Heart left ventricle (tissue), 16 donors: ENCODE data around the gene RNF130. TPM values are rescaled to one million over a fixed set of nuclear protein-coding genes. Genes with fewer than 3 reads are reported as not detected.

ENCODE experiments used
- ATAC-seq, 4 donors: fragments of 200-7000 bp; cut with Tn5 transposase; one replicate each; pipeline ENCODE4 v1.9.1; 2020 to 2022; ENCODE audit warnings: moderate library complexity in 4 of 4, mild to moderate bottlenecking in 3 of 4, moderate number of reproducible peaks in 1 of 4
- DNase-seq, 5 donors: peaks; one replicate each; pipeline ENCODE4 v3.0.0-alpha.2; 2020
- H3K27ac ChIP-seq, 12 donors: fragments of 200-600 bp; sonication (generic) in 4 of 12; one replicate each; pipeline versions ENCODE4 v1.5.0 to v1.8.0; 2016 to 2022; ENCODE audit warnings: mild to moderate bottlenecking in 2 of 12
- H3K27me3 ChIP-seq, 9 donors: fragments of 200-600 bp; sonication (generic) in 2 of 9; one replicate each; pipeline versions ENCODE4 v1.5.1 to v1.8.0; 2016 to 2022; ENCODE audit warnings: mild to moderate bottlenecking in 3 of 9
- H3K36me3 ChIP-seq, 9 donors: fragments of 200-600 bp; sonication (generic) in 2 of 9; one replicate each; pipeline versions ENCODE4 v1.5.0 to v1.8.0; 2018 to 2022; ENCODE audit warnings: mild to moderate bottlenecking in 2 of 9
- H3K4me1 ChIP-seq, 12 donors: fragments of 200-600 bp; sonication (generic) in 4 of 12; one replicate each; pipeline versions ENCODE4 v1.5.0 to v1.8.0; 2016 to 2022; ENCODE audit warnings: mild to moderate bottlenecking in 3 of 12
- H3K4me3 ChIP-seq, 12 donors: fragments of 200-600 bp; sonication (generic) in 4 of 12; one replicate each; pipeline versions ENCODE4 v1.5.0 to v1.8.0; 2017 to 2022; ENCODE audit warnings: mild to moderate bottlenecking in 9 of 12, moderate library complexity in 4 of 12
- H3K9me3 ChIP-seq, 12 donors: fragments of 200-600 bp; sonication (generic) in 4 of 12; one replicate each; pipeline versions ENCODE4 v1.5.0 to v1.8.0; 2016 to 2022; ENCODE audit warnings: mild to moderate bottlenecking in 1 of 12
- CTCF ChIP-seq, 12 donors: fragments of 200-600 bp; sonication (generic) in 4 of 12; IDR thresholded peaks; one replicate each; pipeline versions ENCODE4 v1.5.0 to v1.8.0; 2018 to 2022; ENCODE audit warnings: antibody characterized with exemption in 12 of 12, mild to moderate bottlenecking in 5 of 12
- POLR2A ChIP-seq, 2 donors: fragments of 450-650 bp; IDR thresholded peaks; one replicate each; pipeline ENCODE4 v1.6.1; 2017; ENCODE audit warnings: antibody characterized with exemption in 2 of 2, mild to moderate bottlenecking in 2 of 2, moderate library complexity in 2 of 2
- WGBS, 4 donors: extraction: QIAGEN DNeasy Blood & Tissue Kit in 2 of 4; methylation state at CpG; one replicate each; pipeline versions ENCODE4 v1.1.5 to v1.1.7; 2013 to 2018; 5-methylcytosine and 5-hydroxymethylcytosine counted together
- intact Hi-C, 10 donors: fragments of 100-400 bp; cut with DNase I; formaldehyde crosslinking; loops; one replicate each; pipeline versions ENCODE4 v1.11.1 to v1.14.2; 2022
- polyA plus RNA-seq, 2 donors: library from polyadenylated mRNA; stranded (reverse); fragments of 200-250 nt; gene quantifications; one replicate each; pipeline ENCODE4 v1.2.3, GENCODE V29; 2013
- total RNA-seq, 9 donors: library from RNA; depleted of rRNA in 2 of 9; stranded (reverse); fragments of >200 nt in 2 of 9; fragmentation: NEBNext Ultra II Directional in 3 of 9; extraction: Animal tissue kit (Norgen Biotek cat#: 25700) in 3 of 9; gene quantifications; one replicate each; pipeline versions ENCODE4 v1.1.0 to v1.2.4, GENCODE V29; 2016 to 2023
- donor health status: ischemic (EF 13 %, LVEDD 7.1; RV severe dilation, severe dysfunction).
- donor health status: healthy with polysubstance abuse.
- donor health status: DM: no; HTN: yes; CAD: no.
- donor health status: DM: no; HTN: no; CAD: no.
- donor health status: ischemic (EF 25% LVEDD 6.9; RV normal size, moderate dysfunction).
- donor health status: ischemic (EF 25% LVEDD 5.7; RV mildly dilated, moderate dysfunction).
- donor health status: healthy.
- donor health status: DM: yes; HTN: yes; CAD: no.
- donor health status: ischemic (EF 35%, LVEDD 5.7; RV mildly dilated, moderate dysfunction).
- donor health status: nonischemic (EF 11% LVEDD 7.7; RV severe dilation, severe dysfunction).
- donor health status: DM: yes; HTN: yes; CAD: no.
- donor health status: PGD.
- donor health status: ischemic (EF 29% LVEDD 5.4; RV normal size, mild dysfunction).
- donor health status: nonischemic (EF 23%, LVEDD 6.1; RV moderate dilation, normal function).

The RNF130 gene
- total and polyA plus RNA-seq, 11 donors = 26.3 to 76.2 (median 38.7) TPM

DNA sequence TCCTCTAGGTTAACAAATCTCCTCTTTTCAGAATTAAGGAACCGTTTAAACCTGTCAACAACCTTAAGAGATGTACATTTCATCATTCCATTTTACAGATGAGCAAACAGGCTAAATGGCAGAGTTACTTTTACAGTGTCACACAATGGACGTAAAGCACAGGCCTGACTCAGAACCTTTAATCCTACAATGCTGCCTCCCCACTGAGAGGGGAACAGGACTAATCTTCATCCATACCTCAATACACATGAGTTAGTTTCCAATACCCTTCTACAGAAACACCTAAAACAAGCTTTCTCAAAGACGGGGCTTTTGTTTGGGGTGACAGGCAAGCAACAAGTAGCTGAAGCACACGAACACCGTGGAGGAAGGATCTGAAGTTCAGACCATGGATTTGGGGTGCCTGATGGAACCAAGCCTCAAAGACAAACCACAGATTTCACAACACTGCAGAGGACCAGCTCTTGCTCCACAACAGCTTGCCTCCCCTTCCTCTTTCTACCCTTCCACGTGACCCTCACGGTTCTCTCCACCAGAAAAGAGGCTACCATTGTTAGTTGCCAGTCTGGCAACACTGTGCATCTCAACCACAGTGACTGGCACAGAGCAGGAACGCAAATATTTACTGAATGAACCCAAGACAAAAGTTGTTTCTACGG lies 1.8 kb downstream of the RNF130 start:
- Histone ChIP-seq H3K27ac (peak overlapping the region in 4 of 12 donors; percentile 21 to 99 (median 96)), H3K4me1 (peaks cover 0 to 38% (median 15%) of the 10 kb centered on the region in 12 donors), H3K36me3 (no peaks in the 10 kb centered on the region), H3K9me3 (peaks cover 0 to 6% (median 0%) of the 10 kb centered on the region in 12 donors), H3K4me3 (peak overlapping the region in 9 of 12 donors; percentile 75 to 99 (median 89)), H3K27me3 (no peaks in the 10 kb centered on the region)
- intact Hi-C loops = loop anchor here in 3 of 10 donors (5.0 to 10.0 kb wide), 3 partner anchors 65 to 165 kb away; partner anchors contain the start of gene TBC1D9B (in 2 of the 3)
- TF ChIP-seq CTCF (IDR thresholded peaks at IDR 0.05) (no peak), POLR2A (IDR thresholded peaks at IDR 0.05) (peak in 1 of 2 donors; percentile 20)
- WGBS, 4 donors = 68 to 78% (median 74%) methylated on average over 9 of the region's 9 CpGs
- peak in 3 of 4 donors; percentile 9 to 46 (median 30) for ATAC-seq
- DNase-seq = peak; percentile 33 to 49 (median 48)

GRCh38 chr5:180068519-180069090 lies 3.0 kb downstream of the RNF130 start:
- no peak overlapping the region for H3K4me3 ChIP-seq
- H3K27me3 ChIP-seq = no peaks in the 10 kb centered on the region
- no peak overlapping the region for H3K27ac ChIP-seq
- intact Hi-C loops = no loop called here
- DNase-seq (no peak), ATAC-seq (no peak)
- H3K4me1 ChIP-seq = peaks cover 0 to 38% (median 15%) of the 10 kb centered on the region in 12 donors
- 70 to 81% (median 80%) methylated on average over 6 of the region's 6 CpGs for WGBS, 4 donors
- H3K36me3 ChIP-seq = no peaks in the 10 kb centered on the region
- peaks cover 0 to 6% (median 0%) of the 10 kb centered on the region in 12 donors for H3K9me3 ChIP-seq
- TF ChIP-seq POLR2A (IDR thresholded peaks at IDR 0.05) (no peak), CTCF (IDR thresholded peaks at IDR 0.05) (no peak)

DNA sequence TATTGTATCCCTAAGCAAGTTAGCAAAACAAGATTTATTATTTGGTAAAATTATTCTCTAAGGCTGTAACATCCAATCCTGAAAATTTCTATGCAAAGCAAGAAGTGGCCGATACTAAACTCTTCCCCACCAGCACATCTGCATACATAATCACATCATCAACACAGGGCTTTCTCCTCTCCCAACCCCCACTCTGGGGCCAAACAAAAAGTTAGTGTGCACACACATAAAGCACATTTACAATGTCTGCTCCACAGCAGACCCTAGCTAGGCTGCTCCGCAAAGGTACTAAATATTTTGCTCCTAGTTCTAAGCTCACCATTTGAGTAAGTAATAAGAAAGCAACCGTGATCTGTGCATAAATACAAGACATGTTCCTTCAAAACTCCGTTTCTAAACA lies 3.6 kb downstream of the RNF130 start:
- TF ChIP-seq CTCF (IDR thresholded peaks at IDR 0.05) (no peak), POLR2A (IDR thresholded peaks at IDR 0.05) (no peak)
- no peaks in the 10 kb centered on the region for H3K36me3 ChIP-seq
- H3K27me3 ChIP-seq = no peaks in the 10 kb centered on the region
- peaks cover 0 to 6% (median 0%) of the 10 kb centered on the region in 12 donors for H3K9me3 ChIP-seq
- intact Hi-C loops = no loop called here
- peaks cover 0 to 38% (median 15%) of the 10 kb centered on the region in 12 donors for H3K4me1 ChIP-seq
- WGBS, 4 donors = 84 to 87% (median 85%) methylated on average over 4 of the region's 4 CpGs
- no peak for ATAC-seq
- H3K27ac ChIP-seq = no peak overlapping the region
- H3K4me3 ChIP-seq = no peak overlapping the region
- DNase-seq = no peak

DNA sequence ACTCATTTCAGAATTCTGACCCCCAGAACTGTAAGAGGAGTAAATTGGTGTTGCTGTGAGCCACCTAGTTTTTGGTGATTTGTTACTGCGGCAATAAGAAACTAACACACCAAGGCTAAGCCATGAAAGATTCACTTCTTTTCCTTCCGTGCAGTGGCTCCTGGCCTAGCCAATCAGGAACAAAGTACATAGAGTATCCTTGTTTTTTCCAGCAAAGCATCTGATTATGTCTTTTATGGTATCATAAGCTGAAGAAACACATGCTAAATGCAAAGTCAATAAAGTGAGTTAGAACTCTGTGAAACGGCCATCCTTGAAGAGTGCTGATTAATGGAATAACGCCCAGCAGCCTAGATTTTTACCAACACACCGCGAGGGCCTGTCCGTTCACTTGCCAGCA lies 11.4 kb downstream of the RNF130 start:
- Histone ChIP-seq H3K4me1 (peaks cover 0 to 7% (median 0%) of the 10 kb centered on the region in 12 donors), H3K27ac (no peak overlapping the region), H3K27me3 (no peaks in the 10 kb centered on the region), H3K4me3 (no peak overlapping the region), H3K36me3 (no peaks in the 10 kb centered on the region), H3K9me3 (no peaks in the 10 kb centered on the region)
- WGBS, 4 donors = 97 to 98% (median 98%) methylated on average over 7 of the region's 7 CpGs
- intact Hi-C loops = no loop called here
- DNase-seq (no peak), ATAC-seq (no peak)
- TF ChIP-seq CTCF (IDR thresholded peaks at IDR 0.05) (no peak), POLR2A (IDR thresholded peaks at IDR 0.05) (no peak)
